Peyer's patch (tissue), 4 donors: Measurements from ENCODE around the gene TRAPPC3. TPM values are rescaled to one million over a fixed set of nuclear protein-coding genes. Genes with fewer than 3 reads are reported as not detected.

ENCODE experiments used
- DNase-seq, 3 donors: peaks; one replicate each; pipeline ENCODE4 v3.0.0-alpha.2; 2017 to 2019
- H3K27ac ChIP-seq, 4 donors: fragments of 200-600 bp; sonication (generic); one replicate each; pipeline ENCODE4 v1.5.1; 2016 to 2019
- H3K27me3 ChIP-seq, 2 donors: fragments of 200-600 bp; sonication (generic); one replicate each; pipeline ENCODE4 v1.5.1; 2019
- H3K36me3 ChIP-seq, 3 donors: fragments of 200-600 bp; sonication (generic); one replicate each; pipeline ENCODE4 v1.5.1; 2016 to 2019
- H3K4me1 ChIP-seq, 4 donors: fragments of 200-600 bp; sonication (generic); one replicate each; pipeline ENCODE4 v1.5.1; 2016 to 2019
- H3K4me3 ChIP-seq, 4 donors: fragments of 200-600 bp; sonication (generic); 1 replicate in 3 of 4; 2 replicates in 1 of 4; pipeline ENCODE4 v1.5.1; 2016 to 2019; ENCODE audit warnings: mild to moderate bottlenecking in 1 of 4
- H3K9me3 ChIP-seq, 4 donors: fragments of 200-600 bp; sonication (generic); one replicate each; pipeline ENCODE4 v1.5.1; 2016 to 2019; ENCODE audit warnings: mild to moderate bottlenecking in 1 of 4
- POLR2A ChIP-seq, 2 donors: fragments of 450-650 bp; IDR thresholded peaks; one replicate each; pipeline ENCODE4 v1.5.1; 2017; ENCODE audit warnings: antibody characterized with exemption in 2 of 2, mild to moderate bottlenecking in 2 of 2, moderate library complexity in 2 of 2
- total RNA-seq, 4 donors: library from RNA; depleted of rRNA; stranded (reverse); fragments of >200 nt; gene quantifications; one replicate each; pipeline ENCODE4 v1.1.0, GENCODE V29; 2016
- TF ChIP-seq, protein P1 (sequence below), 6 experiments: fragments of 450-650 bp in 4 of 6; fragments of 200-600 bp in 2 of 6; sonication (generic) in 1 of 6; IDR thresholded peaks; one replicate each; pipeline ENCODE4 v1.5.1; 2017 to 2019; ENCODE audit warnings: antibody characterized with exemption in 6 of 6, mild to moderate bottlenecking in 3 of 6, moderate library complexity in 1 of 6

The TRAPPC3 gene
- total RNA-seq, 4 donors from 2014 or later = 56.2 to 113 (median 73.7) TPM

DNA sequence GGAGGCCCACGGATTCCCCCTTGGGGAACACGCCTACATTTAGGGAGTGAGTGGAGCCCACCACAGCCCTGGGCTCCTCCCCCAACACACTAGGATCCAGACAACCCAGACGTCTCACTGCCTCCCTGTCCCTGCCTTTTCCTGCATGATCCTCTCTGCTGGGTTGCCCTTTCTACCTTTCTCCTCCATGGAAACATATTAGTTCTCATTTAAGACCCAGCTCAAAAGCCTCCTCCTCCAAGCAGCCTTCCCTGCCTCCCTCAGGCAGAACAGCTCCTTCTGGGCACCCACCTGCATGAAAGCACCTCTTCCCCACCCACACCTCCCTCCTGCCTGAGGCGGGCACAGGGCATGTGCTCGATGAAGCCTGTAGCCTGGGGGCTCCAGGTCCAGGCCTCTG is 34.9 kb downstream of the TRAPPC3 start:
- no peak for TF ChIP-seq POLR2A (IDR thresholded peaks at IDR 0.05)
- TF ChIP-seq, protein P1, sequence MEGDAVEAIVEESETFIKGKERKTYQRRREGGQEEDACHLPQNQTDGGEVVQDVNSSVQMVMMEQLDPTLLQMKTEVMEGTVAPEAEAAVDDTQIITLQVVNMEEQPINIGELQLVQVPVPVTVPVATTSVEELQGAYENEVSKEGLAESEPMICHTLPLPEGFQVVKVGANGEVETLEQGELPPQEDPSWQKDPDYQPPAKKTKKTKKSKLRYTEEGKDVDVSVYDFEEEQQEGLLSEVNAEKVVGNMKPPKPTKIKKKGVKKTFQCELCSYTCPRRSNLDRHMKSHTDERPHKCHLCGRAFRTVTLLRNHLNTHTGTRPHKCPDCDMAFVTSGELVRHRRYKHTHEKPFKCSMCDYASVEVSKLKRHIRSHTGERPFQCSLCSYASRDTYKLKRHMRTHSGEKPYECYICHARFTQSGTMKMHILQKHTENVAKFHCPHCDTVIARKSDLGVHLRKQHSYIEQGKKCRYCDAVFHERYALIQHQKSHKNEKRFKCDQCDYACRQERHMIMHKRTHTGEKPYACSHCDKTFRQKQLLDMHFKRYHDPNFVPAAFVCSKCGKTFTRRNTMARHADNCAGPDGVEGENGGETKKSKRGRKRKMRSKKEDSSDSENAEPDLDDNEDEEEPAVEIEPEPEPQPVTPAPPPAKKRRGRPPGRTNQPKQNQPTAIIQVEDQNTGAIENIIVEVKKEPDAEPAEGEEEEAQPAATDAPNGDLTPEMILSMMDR (IDR thresholded peaks at IDR 0.05) = no peak
- no peaks in the 10 kb centered on the region for H3K27me3 ChIP-seq
- H3K36me3 ChIP-seq = no peaks in the 10 kb centered on the region
- no peaks in the 10 kb centered on the region for H3K4me1 ChIP-seq
- no peak overlapping the region for H3K4me3 ChIP-seq
- no peaks in the 10 kb centered on the region for H3K9me3 ChIP-seq
- no peak overlapping the region for H3K27ac ChIP-seq
- DNase-seq = peak in 1 of 3 donors; percentile 19

DNA sequence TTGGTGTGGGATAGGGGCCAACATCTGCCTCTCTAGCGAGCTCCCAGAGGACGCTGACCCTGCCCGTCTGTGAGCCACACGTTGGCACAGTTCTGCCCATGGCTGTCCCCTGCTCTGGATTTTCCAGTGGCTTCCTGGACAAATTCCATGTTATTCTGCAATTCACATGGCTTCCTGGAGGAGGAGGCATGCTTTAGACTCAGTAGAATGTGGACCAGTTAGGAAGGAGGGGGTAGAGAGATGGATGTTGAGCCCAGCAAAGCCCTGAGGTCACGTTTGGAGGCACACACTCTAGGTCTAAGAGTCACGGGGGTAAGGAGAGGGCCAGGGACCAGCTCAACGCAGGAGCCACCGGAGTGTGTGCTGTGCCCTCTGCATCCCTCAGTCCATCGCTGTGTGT is 36.5 kb downstream of the TRAPPC3 start:
- Histone ChIP-seq H3K4me3 (no peak overlapping the region), H3K27me3 (no peaks in the 10 kb centered on the region), H3K9me3 (no peaks in the 10 kb centered on the region), H3K4me1 (no peaks in the 10 kb centered on the region), H3K36me3 (no peaks in the 10 kb centered on the region), H3K27ac (no peak overlapping the region)
- no peak for TF ChIP-seq POLR2A (IDR thresholded peaks at IDR 0.05)
- TF ChIP-seq, protein P1 (IDR thresholded peaks at IDR 0.05) = no peak
- DNase-seq = no peak

DNA sequence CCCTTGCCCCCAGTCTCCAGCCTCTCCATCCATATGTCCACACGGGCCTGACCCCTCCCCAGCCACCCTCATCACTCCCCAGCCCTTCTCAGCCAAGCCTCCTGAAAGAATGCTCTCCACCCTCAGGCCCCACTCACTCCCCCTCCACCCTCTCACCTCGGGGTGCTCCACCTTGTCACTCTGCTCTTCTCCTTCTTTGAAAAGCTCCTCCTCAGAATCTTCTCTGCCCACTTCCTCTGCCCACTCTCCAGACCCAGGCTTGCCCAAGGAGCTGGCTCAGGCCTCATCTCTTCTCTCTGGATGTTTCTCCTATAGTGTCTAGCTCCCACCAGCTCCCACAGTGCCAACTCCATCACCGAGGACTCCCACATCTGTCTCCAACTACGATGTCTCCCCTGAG is 38.1 kb downstream of the TRAPPC3 start:
- no peaks in the 10 kb centered on the region for H3K9me3 ChIP-seq
- no peak for DNase-seq
- TF ChIP-seq, protein P1 (IDR thresholded peaks at IDR 0.05) = no peak
- no peak for TF ChIP-seq POLR2A (IDR thresholded peaks at IDR 0.05)
- H3K27me3 ChIP-seq = no peaks in the 10 kb centered on the region
- no peak overlapping the region for H3K27ac ChIP-seq
- no peaks in the 10 kb centered on the region for H3K36me3 ChIP-seq
- no peak overlapping the region for H3K4me3 ChIP-seq
- H3K4me1 ChIP-seq = no peaks in the 10 kb centered on the region

DNA sequence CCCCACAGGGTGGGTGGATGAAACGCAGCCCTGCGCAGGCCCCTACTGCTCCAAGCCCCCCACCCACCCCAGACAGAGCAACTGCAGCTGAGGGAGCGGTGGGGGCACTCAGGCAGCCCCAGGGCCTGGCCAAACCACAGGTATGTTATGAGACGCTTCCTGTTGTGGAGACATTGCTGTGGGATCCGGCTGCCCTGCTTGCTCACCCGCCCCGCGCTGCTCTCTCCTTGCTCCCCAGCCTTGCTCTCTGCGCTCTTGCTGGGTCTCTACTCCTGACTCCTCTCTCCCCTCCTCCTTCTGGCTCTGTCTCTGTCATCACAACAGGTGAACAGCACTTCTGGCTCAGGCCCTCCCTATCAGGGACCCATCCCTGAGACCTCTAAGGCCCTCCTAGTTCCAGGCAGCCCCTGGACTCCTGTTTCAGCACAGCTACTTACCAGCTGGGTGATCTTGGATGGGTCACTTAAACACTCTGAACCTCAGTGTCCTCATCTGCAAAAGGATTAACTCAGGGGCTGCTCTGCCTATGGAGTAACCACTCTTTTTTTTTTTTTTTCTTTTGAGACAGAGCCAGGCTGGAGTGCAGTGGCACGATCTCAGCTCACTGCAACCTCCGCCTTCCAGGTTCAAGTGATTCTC is 40.1 kb downstream of the TRAPPC3 start:
- peak in 2 of 3 donors; percentile 35 to 63 for DNase-seq
- Histone ChIP-seq H3K36me3 (no peaks in the 10 kb centered on the region), H3K27ac (no peak overlapping the region), H3K4me3 (no peak overlapping the region), H3K27me3 (no peaks in the 10 kb centered on the region), H3K9me3 (no peaks in the 10 kb centered on the region), H3K4me1 (no peaks in the 10 kb centered on the region)
- TF ChIP-seq POLR2A (IDR thresholded peaks at IDR 0.05) = no peak
- TF ChIP-seq, protein P1 (IDR thresholded peaks at IDR 0.05) = no peak

DNA sequence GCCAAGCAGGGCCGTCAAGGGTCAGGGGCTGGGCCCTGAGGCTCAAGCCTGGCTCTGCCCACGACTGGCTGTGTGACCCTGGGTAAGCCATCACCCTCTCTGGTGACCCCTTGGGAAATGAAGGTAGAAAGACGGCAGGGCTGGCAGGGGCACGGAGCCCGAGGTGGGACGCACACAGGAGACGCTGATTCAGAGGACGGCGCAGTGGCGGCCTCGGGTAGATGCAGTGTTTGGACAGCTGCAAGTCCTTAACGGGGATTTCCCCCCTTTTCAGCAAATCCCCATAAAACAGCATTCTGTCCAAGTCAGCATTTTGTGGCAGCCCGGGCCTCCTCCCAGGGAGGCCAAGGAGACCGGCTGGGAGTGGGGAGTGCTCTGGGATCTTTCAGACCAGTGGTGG is 41.0 kb downstream of the TRAPPC3 start:
- DNase-seq = no peak
- TF ChIP-seq, protein P1 (IDR thresholded peaks at IDR 0.05) = no peak
- TF ChIP-seq POLR2A (IDR thresholded peaks at IDR 0.05) = no peak
- H3K36me3 ChIP-seq = no peaks in the 10 kb centered on the region
- no peak overlapping the region for H3K4me3 ChIP-seq
- no peaks in the 10 kb centered on the region for H3K27me3 ChIP-seq
- H3K9me3 ChIP-seq = no peaks in the 10 kb centered on the region
- H3K27ac ChIP-seq = no peak overlapping the region
- H3K4me1 ChIP-seq = no peaks in the 10 kb centered on the region

DNA sequence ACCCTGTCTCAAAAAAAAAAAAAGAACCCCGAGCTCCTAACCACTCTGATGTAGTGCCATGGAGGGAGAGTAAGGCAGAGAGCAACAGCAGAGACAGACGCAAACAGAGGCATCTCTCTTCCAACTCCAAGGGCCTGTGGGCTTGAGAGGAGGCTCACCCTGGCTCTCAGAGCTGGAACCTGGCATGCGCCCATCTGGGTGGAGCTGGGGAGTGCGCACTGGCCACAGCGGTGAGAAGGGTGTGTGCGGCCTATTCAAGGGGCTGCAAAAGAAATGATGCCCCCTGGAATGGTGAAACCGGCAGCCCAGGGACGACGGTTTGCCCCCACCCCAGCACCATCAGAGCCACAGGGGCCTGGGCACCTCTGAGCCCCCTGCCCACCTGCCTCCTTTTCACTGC is 41.9 kb downstream of the TRAPPC3 start:
- Histone ChIP-seq H3K4me3 (no peak overlapping the region), H3K27ac (no peak overlapping the region), H3K27me3 (no peaks in the 10 kb centered on the region), H3K4me1 (no peaks in the 10 kb centered on the region), H3K36me3 (no peaks in the 10 kb centered on the region), H3K9me3 (no peaks in the 10 kb centered on the region)
- TF ChIP-seq, protein P1 (IDR thresholded peaks at IDR 0.05) = no peak
- no peak for TF ChIP-seq POLR2A (IDR thresholded peaks at IDR 0.05)
- DNase-seq = no peak
